ENCODE results near the gene ASTN2. TPM values are rescaled to one million over a fixed set of nuclear protein-coding genes. Genes with fewer than 3 reads are reported as not detected.
"Not testable (repeated sequence)": the region's sequence is repeated elsewhere in the genome, so short reads cannot be mapped to it uniquely, and the experiment has no call there.

The ASTN2 gene
- total RNA-seq, 1 donor from 2014 or later: 5.4 TPM

DNA sequence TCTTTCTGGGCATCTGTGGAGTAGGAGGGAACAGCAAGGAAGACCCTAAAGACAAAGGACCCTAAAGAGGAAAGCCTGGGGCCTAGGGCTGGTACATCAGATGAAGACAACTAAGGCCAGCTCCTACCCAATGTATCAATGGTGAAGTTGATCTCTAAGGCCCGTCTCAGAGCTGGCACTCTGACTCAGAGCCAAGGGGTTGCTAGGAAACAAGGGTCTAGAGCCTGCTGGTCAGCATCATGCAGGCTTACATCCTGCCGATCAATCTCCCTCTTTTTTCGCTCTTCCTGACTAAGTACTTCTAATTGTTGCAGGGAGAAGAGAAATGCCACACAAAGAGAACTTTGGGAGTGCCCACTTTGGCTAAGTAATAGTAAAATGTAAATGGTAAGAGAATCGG lies 701.6 kb downstream of the ASTN2 start:
- intact Hi-C loops (cut with micrococcal nuclease): no loop called here

DNA sequence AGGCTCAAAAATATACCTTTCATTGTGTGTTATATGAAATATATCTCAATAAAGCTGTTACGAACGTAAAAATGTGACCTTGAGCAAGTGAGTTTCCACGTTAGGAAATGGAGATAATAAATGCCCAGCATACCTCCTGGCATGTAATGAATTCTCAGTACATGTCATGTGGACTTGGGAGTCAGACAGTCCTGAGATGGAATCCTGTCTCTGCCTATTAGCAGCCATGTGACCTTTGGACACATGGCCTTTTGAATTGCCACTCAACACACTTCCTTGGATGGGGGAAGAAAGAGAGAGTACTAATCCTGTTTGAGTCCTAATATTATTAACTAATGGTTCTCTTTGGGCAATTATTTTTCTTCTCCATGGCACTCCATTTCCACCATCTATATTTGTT lies 702.1 kb downstream of the ASTN2 start:
- intact Hi-C loops (cut with micrococcal nuclease): no loop called here

DNA sequence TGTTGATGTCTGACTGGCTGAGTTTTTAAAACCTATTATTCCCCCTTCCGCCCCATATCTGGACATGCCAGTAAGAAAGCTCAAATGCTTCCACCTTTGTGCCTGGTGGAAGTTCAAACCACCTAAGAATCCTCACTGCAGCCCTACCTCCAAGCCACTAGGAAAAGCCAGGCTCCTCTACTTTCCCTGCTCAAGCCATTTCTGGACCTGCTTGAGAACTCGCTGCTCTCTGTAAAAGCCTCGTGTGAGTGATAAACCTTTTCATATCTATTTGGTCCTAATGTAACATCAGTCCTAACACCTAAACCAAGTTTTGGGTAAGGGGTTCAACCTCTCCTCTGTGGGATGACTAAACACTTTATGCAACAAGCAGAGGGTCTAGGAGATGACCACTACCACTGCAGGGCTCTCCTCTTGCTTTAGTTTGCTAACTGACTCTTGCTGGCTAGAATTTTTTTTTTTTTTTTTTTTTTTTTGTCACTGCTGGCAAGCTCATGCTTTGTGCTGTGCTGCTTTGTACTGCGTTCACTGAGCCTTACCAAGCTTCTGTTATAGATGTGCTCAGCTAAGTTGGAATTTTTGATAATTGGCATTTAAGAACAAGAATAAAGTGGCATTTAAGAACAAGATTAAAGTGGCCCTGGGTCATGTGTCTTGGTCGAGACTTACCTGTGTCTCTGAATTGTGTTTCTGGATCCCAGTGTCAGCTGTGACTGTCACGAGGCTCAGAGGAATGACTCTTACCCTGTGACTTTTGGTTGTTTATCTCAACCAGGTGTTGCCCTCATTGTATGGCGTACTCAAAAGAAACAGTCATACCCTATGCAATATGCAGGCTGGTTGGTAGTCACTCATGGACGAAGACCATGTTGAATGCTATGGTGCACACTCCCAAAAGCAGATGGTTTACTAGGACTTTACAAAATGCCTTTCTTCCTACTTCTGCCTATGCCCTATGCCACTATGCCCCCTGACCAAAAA lies 708.3 kb downstream of the ASTN2 start:
- intact Hi-C loops (cut with micrococcal nuclease): no loop called here

DNA sequence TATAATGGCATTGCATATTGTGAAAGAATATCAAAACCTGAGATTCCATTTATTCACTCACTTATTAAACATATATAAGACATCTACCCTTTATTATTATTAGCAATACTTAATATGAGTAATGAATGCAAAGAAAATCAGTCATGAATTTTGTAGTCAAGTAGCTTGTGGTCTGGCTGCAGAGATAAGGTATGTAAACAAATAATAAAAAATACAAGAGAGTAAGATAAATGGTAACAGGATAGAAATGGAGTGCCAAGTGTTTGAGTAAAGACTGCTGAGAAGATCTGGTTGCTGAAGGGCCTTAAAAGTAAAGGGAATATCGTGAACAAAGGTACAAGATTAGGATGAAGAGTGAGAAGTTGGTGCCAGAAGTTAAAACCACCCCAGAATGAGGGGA lies 709.3 kb downstream of the ASTN2 start:
- intact Hi-C loops (cut with micrococcal nuclease): no loop called here

DNA sequence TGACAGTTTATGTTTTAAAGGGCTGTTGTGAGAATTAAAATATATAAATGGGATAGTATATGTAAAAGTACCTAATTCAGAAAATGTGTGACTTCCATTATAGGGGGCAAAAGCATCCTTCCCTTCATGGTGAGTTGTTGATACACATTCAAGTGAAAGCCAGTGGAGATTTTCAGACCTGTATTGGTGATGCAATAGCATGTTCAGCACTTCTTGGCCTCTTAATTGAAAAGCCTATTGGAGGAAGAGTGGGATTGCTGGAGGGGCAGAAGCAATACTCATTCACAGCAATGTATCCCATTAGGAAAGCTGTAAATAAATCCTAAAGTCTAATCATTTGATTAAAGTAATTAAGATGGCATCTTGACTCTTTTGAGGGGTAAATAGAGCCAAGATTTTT lies 710.4 kb downstream of the ASTN2 start:
- intact Hi-C loops (cut with micrococcal nuclease): no loop called here

DNA sequence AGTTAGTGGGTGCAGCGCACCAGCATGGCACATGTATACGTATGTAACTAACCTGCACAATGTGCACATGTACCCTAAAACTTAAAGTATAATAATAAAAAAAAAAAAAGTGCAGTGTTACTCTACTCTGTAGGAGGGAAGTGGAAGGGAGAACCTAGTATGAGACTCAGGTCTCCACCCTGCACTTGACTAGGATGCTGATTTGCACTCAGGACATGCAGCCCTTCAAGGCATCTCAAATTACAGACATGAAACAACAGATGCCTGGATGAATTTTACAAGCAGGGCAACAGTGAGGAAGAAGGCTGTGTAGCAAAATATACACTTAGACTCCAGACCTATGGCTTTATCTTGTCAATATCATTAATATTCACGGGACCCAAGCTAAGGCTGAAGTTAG lies 711.2 kb downstream of the ASTN2 start:
- intact Hi-C loops (cut with micrococcal nuclease): no loop called here

DNA sequence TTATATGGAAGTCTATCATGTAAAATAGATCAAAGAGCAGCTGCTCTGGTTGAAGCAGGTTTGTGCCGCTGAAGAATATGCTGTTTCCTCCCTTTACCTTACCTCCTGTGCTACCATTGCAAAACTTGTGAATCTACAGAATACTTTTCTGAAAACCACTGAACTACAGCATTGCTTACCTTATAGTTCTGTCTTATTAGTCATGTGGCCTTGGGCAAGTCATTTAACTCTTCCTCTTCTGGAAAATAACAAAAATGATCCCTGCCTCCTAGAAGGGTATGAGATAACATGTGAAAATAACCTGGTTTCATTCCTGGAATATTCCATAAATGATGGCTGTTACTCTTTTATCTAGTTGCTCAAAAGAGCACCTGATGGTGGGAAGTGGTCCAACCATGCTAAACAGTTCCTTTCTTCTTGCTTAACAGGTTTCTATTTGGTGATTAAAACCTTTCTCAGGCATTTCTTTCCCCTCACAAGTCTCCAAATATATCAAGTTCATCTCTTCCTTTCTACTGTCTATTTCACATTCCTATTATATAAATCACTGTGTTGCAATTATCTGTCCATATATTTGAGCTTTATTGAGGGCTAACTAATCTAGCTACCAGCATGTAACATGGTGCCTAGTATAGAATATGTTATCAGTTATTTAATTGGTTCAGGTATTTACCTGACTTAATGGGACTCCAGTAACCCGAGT lies 712.8 kb downstream of the ASTN2 start:
- intact Hi-C loops (cut with micrococcal nuclease): loop anchor here (1.0 kb wide), 1 partner anchor 15 kb away; the partner anchor contains the start of gene TRIM32

DNA sequence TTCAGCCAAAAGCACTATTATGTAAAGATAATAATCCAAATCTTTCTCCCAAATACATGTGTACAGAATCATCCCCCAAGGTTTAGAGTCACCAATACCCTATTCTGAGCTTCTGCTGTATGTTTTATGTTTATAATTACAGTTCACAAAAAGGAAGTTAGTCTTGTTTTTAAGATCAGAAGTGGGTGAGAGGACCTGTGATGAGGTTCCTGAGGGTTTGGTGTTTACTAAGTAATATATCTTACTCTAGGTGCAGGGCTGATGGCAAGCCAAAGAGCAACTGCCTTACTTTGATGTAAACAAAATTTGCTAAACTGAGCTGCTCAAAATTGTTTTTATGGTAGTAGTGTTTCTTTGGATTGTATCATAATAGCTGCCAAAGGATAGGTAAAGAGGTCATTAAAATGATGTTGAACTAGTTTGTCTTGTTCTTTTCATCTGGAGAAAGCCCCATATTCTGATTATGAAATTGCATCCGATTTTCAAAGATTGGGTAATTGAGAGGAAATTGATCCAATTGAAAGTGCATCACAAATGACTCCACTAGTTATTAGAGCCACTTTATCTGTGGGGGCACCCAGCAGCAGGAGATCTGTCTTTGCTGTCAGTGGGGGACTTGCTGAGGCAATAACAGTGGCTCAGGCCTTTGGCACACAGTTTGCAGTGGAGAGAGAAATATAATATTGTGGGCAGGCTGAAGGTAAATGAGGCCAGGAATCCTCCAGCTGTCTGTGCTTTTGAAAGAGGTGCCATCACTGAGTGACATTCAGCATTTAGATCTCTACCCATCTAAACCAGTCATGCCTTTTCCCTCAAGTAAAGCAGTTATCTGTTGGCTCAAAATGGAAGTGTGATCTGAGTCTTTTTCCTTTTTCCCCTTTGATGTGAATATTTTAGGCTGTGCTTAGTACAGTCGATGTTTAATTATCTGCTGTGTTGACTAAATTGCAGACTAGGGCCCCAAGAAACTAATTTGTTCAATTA lies 713.7 kb downstream of the ASTN2 start:
- intact Hi-C loops (cut with micrococcal nuclease): loop anchor here (1.0 kb wide), 1 partner anchor 14 kb away; the partner anchor contains the start of gene TRIM32

DNA sequence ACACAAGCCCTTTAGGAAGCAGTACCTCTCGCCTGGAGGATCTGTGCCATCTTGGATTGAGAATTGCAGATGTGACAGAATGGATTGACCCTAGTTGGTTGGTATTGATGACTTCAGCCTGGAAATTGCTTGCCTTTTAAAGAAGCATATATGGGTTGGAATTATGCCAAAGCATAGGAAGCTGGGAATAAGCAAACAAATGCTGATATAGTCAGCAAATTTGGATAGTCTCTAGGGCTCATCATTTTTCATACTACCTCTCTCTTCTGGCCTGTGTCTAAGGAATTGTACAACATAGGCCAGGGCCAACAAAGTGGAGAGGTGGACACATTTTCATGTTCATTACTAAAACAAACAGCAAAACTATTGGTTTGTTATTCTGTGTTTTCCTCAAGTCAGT lies 714.6 kb downstream of the ASTN2 start:
- intact Hi-C loops (cut with micrococcal nuclease): no loop called here

DNA sequence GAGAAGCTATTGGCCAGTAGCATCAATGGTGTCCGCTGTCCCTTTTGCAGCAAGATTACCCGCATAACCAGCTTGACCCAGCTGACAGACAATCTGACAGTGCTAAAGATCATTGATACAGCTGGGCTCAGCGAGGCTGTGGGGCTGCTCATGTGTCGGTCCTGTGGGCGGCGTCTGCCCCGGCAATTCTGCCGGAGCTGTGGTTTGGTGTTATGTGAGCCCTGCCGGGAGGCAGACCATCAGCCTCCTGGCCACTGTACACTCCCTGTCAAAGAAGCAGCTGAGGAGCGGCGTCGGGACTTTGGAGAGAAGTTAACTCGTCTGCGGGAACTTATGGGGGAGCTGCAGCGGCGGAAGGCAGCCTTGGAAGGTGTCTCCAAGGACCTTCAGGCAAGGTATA lies 717.0 kb downstream of the ASTN2 start:
- intact Hi-C loops (cut with micrococcal nuclease): no loop called here

DNA sequence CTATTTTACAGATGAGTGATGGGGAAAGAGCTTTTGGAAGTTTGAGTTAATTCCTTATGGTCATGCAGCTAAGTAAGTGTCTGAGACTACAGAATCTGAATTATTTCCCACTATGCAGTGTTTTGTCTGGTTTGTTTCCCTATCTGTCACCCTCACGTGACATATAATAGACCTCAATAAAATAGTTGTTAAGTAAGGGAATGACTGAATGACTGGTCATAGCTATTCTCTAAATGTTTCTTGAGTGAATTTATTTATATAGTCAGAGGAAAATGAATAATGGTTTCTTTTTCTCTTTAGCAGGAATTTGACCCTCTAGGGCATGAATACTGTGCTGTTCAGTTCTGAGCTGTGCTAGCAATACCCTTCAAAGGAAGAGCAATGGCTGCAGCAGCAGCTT lies 717.5 kb downstream of the ASTN2 start:
- intact Hi-C loops (cut with micrococcal nuclease): no loop called here

DNA sequence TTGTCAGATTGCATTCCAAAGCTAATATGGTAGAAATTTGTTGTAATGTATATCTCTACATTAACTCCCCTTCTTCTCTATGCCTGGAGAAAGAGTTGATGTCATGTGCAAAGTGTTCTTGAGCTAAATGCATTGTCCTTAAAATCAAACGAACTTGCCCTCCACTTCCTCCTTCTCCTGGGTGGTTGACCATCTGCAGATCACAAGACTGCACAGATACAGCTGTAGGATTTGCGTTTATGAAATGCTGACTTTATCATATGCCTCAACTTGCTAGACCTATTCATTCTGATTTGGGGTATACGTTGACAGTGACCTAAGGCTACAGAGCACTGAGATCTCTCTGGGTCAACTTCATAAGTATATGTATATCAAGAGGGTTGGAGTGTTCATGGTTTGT lies 719.4 kb downstream of the ASTN2 start:
- intact Hi-C loops (cut with micrococcal nuclease): no loop called here

DNA sequence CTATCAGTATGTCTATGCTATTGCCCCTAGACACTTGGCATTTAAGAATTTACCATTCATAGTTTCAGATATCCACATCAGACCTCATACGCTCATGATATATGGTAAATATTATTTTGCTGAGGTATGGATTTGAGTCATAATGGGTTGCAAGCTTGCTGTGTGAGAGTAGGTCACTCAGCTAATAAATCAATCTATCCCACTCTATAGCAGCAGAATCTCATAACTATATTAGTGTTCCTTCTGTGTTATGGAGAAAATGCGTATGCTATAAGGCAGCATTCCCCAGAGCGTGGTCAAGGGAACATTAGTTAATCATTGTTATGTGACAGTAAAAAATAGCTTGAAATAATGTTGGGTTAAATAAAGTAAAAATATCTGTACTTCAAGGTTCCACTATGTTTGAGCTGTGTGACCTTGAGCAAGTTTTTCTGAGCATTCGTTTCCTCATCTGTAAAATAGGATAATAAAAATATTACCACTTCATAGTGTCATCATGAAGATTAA lies 720.0 kb downstream of the ASTN2 start:
- intact Hi-C loops (cut with micrococcal nuclease): no loop called here

DNA sequence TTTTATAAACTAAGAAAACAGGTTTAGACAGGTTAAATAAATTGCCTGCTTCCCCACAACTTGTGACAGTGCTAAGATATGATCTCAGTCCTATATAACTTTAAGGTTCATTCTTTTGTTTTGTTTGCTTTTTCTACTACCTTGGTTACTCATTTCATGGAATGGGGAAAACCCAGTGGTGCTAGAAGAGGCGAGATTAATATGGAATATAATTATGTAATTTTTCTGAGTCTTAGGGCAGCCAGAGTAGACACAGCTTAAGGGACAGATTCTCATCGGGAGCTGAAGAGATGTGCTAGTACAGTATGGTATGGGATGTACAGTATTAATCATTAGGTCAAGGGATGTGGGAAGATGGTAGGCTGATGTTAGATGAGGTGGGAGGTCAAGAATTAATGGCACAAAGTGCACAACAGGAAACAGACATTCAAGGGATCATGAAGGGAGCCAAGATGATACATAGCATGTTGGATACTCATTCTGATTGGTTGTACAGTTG lies 721.6 kb downstream of the ASTN2 start:
- intact Hi-C loops (cut with micrococcal nuclease): no loop called here

DNA sequence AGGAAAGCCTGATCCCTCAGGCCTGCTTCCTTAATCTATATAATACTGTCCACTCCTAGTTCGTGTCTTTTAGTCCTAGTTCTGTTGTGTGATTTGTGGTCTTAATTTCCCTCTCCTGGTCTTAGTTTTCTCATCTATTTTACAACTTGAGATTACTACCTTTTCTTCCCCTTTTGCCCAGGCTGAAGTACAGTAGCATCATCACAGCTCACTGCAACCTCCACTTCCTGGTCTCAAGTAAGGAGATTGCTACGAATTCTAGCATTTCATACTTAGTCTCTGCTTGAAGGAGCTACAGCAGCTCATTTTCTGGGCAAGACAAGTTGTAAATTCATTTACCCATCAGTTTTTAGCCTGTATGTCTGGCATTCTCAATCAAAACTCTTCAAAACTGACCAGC lies 722.2 kb downstream of the ASTN2 start:
- intact Hi-C loops (cut with micrococcal nuclease): no loop called here

DNA sequence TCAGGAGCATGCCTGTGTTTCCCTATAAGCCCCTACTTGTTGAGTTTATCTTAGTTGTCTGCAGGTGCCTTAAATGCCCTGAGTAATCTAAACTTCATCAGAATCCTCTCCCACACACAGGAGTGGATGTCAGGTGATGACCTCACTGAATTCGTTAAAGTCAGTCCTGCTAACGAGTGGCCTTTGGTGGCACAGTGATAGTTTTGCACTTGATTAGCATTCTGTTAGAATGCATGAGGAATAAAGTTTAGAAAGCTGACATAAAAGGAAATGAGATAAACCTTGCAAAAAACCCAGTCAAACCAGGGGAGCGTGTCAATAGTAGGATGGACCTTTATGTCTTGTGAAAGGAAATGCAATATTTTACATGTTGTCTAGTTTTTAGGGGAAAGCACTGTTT lies 723.2 kb downstream of the ASTN2 start:
- intact Hi-C loops (cut with micrococcal nuclease): no loop called here

DNA sequence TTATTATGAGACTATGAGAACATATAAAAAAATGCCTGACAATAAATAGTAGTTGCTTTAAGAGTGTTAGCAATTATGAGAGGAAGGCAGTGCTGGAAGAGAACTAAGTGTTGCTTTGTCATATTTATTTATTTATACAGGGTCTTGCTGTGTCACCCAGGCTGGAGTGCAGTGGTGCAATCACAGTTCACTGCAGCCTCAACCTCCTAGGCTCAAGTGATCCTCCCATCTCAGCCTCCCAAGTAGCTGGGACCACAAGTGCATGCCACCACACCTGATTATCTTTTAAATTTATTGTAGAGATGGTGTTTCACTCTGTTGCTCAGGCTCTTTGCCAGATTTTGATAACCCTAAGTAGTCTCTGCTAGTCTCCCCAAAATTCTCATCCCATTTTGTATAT lies 724.1 kb downstream of the ASTN2 start:
- intact Hi-C loops (cut with micrococcal nuclease): not testable (repeated sequence)

DNA sequence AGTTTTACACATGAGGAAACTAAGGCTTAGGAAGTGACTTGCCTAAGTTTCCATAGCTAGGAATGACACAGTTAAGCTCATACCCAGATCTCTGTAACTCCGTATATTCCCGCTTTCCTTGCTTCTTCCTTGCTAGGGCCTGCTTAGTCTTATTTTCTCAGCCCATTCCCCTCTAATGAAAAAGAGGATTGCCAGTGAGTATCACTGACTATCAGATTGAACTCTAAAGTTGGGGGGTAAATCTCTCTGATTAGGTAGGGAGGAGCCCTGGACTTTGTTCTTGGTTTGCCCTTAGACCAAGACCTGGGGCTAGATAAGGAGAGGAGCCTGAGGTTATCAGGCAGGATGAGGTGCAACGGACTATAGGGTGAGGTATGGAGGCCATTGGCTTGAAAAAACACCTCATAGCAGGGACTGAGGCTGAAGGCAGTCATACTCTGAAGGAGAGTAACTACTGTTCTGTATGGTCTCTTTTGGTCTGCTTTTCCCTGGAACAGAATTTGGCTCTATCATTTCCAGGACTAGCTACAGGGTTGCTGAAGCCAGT lies 725.3 kb downstream of the ASTN2 start:
- intact Hi-C loops (cut with micrococcal nuclease): loop anchor here (5.0 to 10.0 kb wide), 2 partner anchors 1093 to 1995 kb away; no protein-coding TSS in a partner anchor

DNA sequence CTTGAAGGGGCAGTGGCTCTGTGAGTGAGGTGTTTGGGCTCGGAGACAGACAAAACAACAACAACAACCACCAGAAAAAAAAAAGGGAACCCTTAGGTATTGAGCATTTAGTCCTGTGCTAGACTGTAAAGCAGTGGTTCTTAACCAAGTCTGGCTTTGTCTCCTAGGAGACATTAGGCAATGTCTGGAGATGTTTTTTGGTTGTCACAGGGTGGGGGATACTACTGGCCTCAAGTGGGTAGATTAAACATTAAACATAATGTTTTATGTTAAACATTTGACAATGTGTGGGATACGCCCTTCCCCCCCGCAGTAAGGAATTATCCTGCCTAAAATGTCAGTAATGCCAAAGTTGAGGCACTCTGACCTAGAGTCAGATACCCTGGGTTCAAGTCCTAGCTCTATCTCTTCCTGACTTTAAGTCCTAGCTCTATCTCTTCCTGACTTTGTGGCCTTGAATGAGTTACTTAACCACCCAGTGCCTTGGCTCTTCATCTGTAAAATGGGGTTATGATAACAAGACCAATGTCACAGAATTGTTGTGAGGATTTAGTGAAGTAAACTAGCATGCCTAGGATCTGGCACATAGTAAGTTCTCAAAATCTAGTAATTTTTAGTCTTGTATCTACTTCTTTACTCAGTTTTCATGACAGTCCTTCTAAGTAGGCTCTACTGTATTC lies 725.9 kb downstream of the ASTN2 start:
- intact Hi-C loops (cut with micrococcal nuclease): loop anchor here (5.0 to 10.0 kb wide), 2 partner anchors 1093 to 1994 kb away; no protein-coding TSS in a partner anchor

DNA sequence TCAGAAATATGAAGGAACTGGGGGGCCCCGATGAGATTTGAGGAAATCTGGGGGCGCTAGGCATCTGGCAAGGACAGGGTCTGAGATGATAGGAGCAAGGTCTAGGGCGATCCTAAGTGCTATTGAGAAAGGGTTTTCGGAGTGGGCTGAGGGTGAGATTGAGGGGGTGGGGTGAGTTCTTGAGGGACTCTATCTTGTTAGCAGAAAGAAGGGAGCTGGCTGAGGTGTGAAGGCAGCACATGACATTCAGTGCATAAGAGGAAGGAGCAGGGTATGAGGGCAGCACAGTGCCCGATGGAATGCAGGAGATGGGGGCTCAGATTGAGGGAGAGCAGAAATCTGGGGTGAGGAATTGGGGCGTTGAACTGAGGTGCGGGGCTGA lies 727.1 kb downstream of the ASTN2 start:
- intact Hi-C loops (cut with micrococcal nuclease): loop anchor here (1.0 to 10.0 kb wide), 3 partner anchors 14 to 1993 kb away; no protein-coding TSS in a partner anchor
